ENCODE data around the gene MRPL53.
A peak's percentile ranks its signal among the peaks of the same experiment; 100 is the strongest.

MRPL53 gene

DNA sequence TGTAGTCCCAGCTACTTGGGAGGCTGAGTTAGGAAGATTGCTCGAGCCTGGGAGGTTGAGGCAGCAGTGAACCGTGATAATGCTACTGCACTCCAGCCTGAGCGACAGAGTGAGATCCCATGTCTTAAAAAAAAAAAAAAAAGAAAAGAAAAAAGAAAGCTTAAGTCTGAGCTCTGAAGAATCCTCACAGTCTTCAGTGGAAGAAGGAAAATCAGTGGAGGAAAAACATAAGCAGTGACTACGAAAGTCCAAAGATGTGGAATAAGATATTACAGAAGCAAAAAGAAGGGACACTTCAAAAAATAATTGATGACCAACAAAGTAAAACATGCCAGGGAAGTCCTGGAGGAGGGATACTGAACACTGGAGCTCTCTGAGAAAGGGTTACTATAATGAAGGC is 37.8 kb upstream of the MRPL53 start:
- Histone ChIP-seq H3K36me3 (ENCODE audit: control insufficient read depth, insufficient read depth, low read length) (peaks cover 10% of the 10 kb centered on the region), H3K9me3 (ENCODE audit: control insufficient read depth, low read length) (no peaks in the 10 kb centered on the region)
- 86 to 87% methylated on average over 2 to 3 of the region's 4 CpGs for WGBS, 2 experiments (ENCODE audit: insufficient coverage in 2 of 2)

GRCh38 chr2:74507926-74508520 is 35.5 kb upstream of the MRPL53 start:
- Histone ChIP-seq H3K27ac (ENCODE audit: low read depth, low read length, severe bottlenecking) (peak overlapping the region; percentile 53), H3K9me3 (ENCODE audit: control insufficient read depth, low read length) (no peaks in the 10 kb centered on the region)

More for the DNA sequence above, 37.8 kb upstream of the MRPL53 start:
- Histone ChIP-seq H3K27ac (ENCODE audit: low read depth, low read length, severe bottlenecking) (no peak overlapping the region), H3K4me1 (ENCODE audit: control insufficient read depth, insufficient read depth, low read length, poor library complexity, severe bottlenecking) (peaks cover 19% of the 10 kb centered on the region), H3K4me3 (ENCODE audit: extremely low read depth, insufficient read depth, low read length, poor library complexity, severe bottlenecking) (no peak overlapping the region)

GRCh38 chr2:74507145-74507925 is 34.9 kb upstream of the MRPL53 start, which contains the start of gene PCGF1:
Gene PCGF1 (minus strand): TSS chr2:74507695. CDS start chr2:74507668, 27 bp downstream.
- Histone ChIP-seq H3K36me3 (ENCODE audit: control insufficient read depth, insufficient read depth, low read length) (peaks cover 20% of the 10 kb centered on the region), H3K27ac (ENCODE audit: low read depth, low read length, severe bottlenecking) (peak within 1 kb of the TSS; percentile 95), H3K4me3 (ENCODE audit: extremely low read depth, insufficient read depth, low read length, poor library complexity, severe bottlenecking) (peak within 1 kb of the TSS; percentile 70), H3K9me3 (ENCODE audit: control insufficient read depth, low read length) (no peaks in the 10 kb centered on the region), H3K4me1 (ENCODE audit: control insufficient read depth, insufficient read depth, low read length, poor library complexity, severe bottlenecking) (peaks cover 13% of the 10 kb centered on the region)
- 0 to 1% methylated on average over 42 to 44 of the region's 56 CpGs for WGBS, 2 experiments (ENCODE audit: insufficient coverage in 2 of 2)

More at GRCh38 chr2:74507926-74508520, 35.5 kb upstream of the MRPL53 start:
- peak overlapping the region; percentile 70 for H3K4me3 ChIP-seq (ENCODE audit: extremely low read depth, insufficient read depth, low read length, poor library complexity, severe bottlenecking)
- WGBS, 2 experiments (ENCODE audit: insufficient coverage in 2 of 2) = 6 to 11% methylated on average over 23 to 34 of the region's 38 CpGs
- peaks cover 13% of the 10 kb centered on the region for H3K4me1 ChIP-seq (ENCODE audit: control insufficient read depth, insufficient read depth, low read length, poor library complexity, severe bottlenecking)
- H3K36me3 ChIP-seq (ENCODE audit: control insufficient read depth, insufficient read depth, low read length) = peaks cover 20% of the 10 kb centered on the region

GRCh38 chr2:74505448-74506246 is 33.2 kb upstream of the MRPL53 start:
- Histone ChIP-seq H3K27ac (ENCODE audit: low read depth, low read length, severe bottlenecking) (no peak overlapping the region), H3K36me3 (ENCODE audit: control insufficient read depth, insufficient read depth, low read length) (peaks cover 20% of the 10 kb centered on the region), H3K4me3 (ENCODE audit: extremely low read depth, insufficient read depth, low read length, poor library complexity, severe bottlenecking) (no peak overlapping the region), H3K4me1 (ENCODE audit: control insufficient read depth, insufficient read depth, low read length, poor library complexity, severe bottlenecking) (peaks cover 18% of the 10 kb centered on the region), H3K9me3 (ENCODE audit: control insufficient read depth, low read length) (no peaks in the 10 kb centered on the region)
- 95 to 100% methylated on average over 6 to 9 of the region's 14 CpGs for WGBS, 2 experiments (ENCODE audit: insufficient coverage in 2 of 2)

DNA sequence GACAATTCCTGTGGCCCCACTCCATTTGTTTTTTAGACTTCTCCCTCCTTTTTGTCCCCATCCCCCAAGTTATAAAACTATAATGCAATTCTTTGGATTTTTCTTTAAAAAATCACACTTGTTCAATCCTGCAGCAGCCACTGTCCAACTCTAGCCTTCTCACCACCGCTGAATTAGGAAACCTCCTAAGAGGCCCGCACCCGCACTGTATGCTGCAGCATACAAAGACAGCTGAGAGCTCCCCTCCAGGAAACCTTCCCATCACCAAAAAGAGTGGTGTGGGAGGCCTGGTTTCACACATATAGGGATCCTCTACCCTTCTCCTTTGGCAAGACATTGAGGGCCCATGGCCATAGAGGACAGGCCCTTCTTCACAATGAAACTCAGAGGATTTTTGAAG is 32.1 kb upstream of the MRPL53 start:
- H3K4me1 ChIP-seq (ENCODE audit: control insufficient read depth, insufficient read depth, low read length, poor library complexity, severe bottlenecking) = peaks cover 18% of the 10 kb centered on the region
- no peak overlapping the region for H3K4me3 ChIP-seq (ENCODE audit: extremely low read depth, insufficient read depth, low read length, poor library complexity, severe bottlenecking)
- no peaks in the 10 kb centered on the region for H3K9me3 ChIP-seq (ENCODE audit: control insufficient read depth, low read length)
- whole genome bisulfite sequencing, 2 experiments (ENCODE audit: insufficient coverage in 2 of 2) = 93% methylated on average over 2 to 3 of the region's 3 CpGs
- no peak overlapping the region for H3K27ac ChIP-seq (ENCODE audit: low read depth, low read length, severe bottlenecking)
- H3K36me3 ChIP-seq (ENCODE audit: control insufficient read depth, insufficient read depth, low read length) = peaks cover 20% of the 10 kb centered on the region

DNA sequence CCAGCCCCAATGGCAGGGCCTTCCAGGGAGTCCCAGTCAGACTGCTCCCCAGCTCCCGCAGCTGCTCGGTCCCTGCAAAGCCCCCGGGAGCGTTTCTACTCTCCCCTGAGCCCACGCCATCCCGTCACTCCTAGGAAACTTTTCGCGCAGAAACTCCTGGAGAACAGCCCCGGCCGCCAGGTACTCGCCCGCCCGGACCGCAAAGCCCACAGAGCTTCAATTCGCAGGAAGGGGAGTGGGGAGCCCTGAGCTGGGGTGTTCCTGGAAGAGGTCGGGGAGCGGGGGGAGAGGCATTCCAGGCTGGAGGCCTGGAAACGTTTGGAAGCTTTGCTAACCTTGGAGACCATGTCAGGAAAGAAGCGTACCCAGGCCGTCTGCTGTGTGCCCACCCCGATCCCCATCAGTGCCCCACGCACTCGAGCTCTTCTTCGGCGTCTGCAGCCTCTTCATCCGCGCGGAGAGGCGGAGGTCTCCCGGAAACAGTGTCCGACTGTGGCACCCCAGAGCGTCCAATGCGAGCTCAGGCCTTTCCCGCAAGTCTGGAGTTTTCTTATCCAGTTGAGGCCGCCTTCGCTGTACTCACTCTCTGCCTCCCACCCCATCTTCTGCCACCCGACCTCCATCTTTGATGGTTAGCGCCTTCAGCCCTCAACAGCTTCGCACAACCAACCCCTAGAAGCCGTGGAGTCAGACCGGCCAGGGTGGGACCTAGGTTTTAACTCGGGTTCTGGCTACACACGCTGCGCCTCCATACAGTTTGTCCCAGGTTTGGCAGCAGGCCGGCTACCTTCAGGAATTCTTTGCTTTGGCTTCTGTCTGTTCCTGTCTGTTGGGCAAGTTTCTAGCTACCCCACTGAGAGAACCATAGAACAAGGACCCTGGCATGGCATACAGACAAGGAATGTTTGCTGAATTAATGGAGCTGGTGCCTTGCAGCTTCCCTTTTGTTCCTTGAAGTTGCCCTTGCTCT is 31.3 kb upstream of the MRPL53 start:
- Histone ChIP-seq H3K27ac (ENCODE audit: low read depth, low read length, severe bottlenecking) (peak overlapping the region; percentile 53), H3K36me3 (ENCODE audit: control insufficient read depth, insufficient read depth, low read length) (peaks cover 20% of the 10 kb centered on the region)
- 76 to 77% methylated on average over 41 to 43 of the region's 45 CpGs for WGBS, 2 experiments (ENCODE audit: insufficient coverage in 2 of 2)

DNA sequence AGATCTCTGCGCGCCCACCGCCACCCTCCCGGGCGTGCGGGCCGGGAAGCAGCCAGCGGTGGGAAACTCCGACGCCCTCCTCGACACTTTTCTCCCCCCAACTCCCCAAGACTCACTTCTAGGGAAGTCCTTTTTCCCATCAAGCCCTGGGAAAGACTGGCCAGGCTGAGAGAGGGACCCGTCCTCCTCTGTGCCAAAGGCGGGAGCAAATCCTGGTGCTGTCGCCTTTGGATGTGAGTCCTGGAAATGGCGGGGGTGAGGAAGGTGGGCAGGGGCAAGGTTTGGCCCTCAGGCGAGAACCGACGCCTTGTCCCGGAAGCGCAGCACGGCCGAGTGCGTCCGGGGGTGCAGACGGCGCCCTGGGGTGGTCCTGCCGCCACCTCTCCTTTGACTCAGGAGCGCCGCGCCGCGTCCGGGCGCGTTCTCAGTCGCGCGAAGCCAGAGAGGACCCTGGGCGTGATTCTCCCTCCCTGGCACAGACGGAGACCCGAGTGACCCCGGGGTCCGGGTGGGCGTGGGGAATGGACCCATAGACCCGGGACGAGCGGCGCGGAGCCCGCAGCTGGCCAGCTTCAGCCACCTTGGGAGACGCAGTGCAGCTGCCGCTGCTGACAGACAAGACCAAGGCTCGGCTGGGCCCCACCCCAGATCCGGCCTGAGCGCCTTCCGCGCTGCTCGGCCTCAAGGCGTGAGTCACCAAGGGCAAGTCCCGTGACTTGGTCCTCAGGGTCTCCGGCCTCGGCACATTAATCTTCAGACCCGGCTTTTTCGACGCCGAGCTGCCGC is 30.4 kb upstream of the MRPL53 start:
- no peaks in the 10 kb centered on the region for H3K9me3 ChIP-seq (ENCODE audit: control insufficient read depth, low read length)
- H3K36me3 ChIP-seq (ENCODE audit: control insufficient read depth, insufficient read depth, low read length) = peaks cover 20% of the 10 kb centered on the region
- peak overlapping the region; percentile 47 for H3K4me3 ChIP-seq (ENCODE audit: extremely low read depth, insufficient read depth, low read length, poor library complexity, severe bottlenecking)
- peak overlapping the region; percentile 53 for H3K27ac ChIP-seq (ENCODE audit: low read depth, low read length, severe bottlenecking)
- peaks cover 26% of the 10 kb centered on the region for H3K4me1 ChIP-seq (ENCODE audit: control insufficient read depth, insufficient read depth, low read length, poor library complexity, severe bottlenecking)
- WGBS, 2 experiments (ENCODE audit: insufficient coverage in 2 of 2) = 5 to 6% methylated on average over 46 to 66 of the region's 67 CpGs

More for the DNA sequence above, 31.3 kb upstream of the MRPL53 start:
- Histone ChIP-seq H3K4me1 (ENCODE audit: control insufficient read depth, insufficient read depth, low read length, poor library complexity, severe bottlenecking) (peaks cover 23% of the 10 kb centered on the region), H3K9me3 (ENCODE audit: control insufficient read depth, low read length) (no peaks in the 10 kb centered on the region), H3K4me3 (ENCODE audit: extremely low read depth, insufficient read depth, low read length, poor library complexity, severe bottlenecking) (peak overlapping the region; percentile 47)

DNA sequence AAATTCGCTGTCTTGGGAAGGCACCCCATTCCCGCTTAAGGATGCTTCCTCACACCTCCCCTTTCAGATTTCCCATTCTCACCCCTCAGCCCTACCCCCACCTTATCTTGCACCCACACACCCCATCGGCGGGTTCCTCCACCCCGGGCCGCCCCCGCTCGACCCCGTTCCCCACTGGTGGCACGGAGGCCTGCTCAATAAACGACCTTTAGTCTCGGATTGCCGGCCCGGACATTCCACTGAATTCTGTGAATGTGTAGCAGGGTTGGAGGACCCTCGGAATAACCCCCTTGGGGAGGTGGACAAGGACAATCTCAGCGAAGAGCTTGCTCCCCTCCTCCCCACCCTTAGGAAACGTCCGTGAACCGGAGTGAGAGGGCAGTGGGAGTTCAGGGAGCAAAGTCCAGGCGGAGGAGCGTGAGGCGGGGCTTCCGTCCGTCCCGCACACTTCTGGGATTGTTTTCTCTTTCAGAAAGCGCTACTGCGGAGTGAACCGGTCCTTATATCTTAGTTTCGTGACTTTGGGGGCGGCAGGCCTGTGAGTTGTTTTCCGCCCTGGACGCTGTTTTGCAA is 29.8 kb upstream of the MRPL53 start:
- Histone ChIP-seq H3K4me3 (ENCODE audit: extremely low read depth, insufficient read depth, low read length, poor library complexity, severe bottlenecking) (peak overlapping the region; percentile 47), H3K9me3 (ENCODE audit: control insufficient read depth, low read length) (no peaks in the 10 kb centered on the region), H3K27ac (ENCODE audit: low read depth, low read length, severe bottlenecking) (no peak overlapping the region), H3K4me1 (ENCODE audit: control insufficient read depth, insufficient read depth, low read length, poor library complexity, severe bottlenecking) (peaks cover 26% of the 10 kb centered on the region), H3K36me3 (ENCODE audit: control insufficient read depth, insufficient read depth, low read length) (peaks cover 20% of the 10 kb centered on the region)
- 15 to 26% methylated on average over 20 to 21 of the region's 32 CpGs for WGBS, 2 experiments (ENCODE audit: insufficient coverage in 2 of 2)

- Histone ChIP-seq H3K36me3 (ENCODE audit: control insufficient read depth, insufficient read depth, low read length) (peaks cover 20% of the 10 kb centered on the region), H3K27ac (ENCODE audit: low read depth, low read length, severe bottlenecking) (no peak overlapping the region), H3K4me1 (ENCODE audit: control insufficient read depth, insufficient read depth, low read length, poor library complexity, severe bottlenecking) (peaks cover 22% of the 10 kb centered on the region), H3K4me3 (ENCODE audit: extremely low read depth, insufficient read depth, low read length, poor library complexity, severe bottlenecking) (no peak overlapping the region), H3K9me3 (ENCODE audit: control insufficient read depth, low read length) (no peaks in the 10 kb centered on the region)
- WGBS, 2 experiments (ENCODE audit: insufficient coverage in 2 of 2) = 54 to 61% methylated on average over 13 to 16 of the region's 18 CpGs
Observed at GRCh38 chr2:74501335-74502071, 29.0 kb upstream of the MRPL53 start.
